OCI-LY3 (cell line): Measurements from ENCODE around the gene TRIO.

Experiments
- CTCF ChIP-seq: fragments of 200-600, 300-600 bp; sonication (generic); IDR thresholded peaks from 2 replicates; pipeline ENCODE4 v1.5.1; 2014; ENCODE audit warnings: antibody characterized with exemption, low read length, low read depth
- EZH2phosphoT487 ChIP-seq: fragments of 200-600 bp; shearing (Covaris generic); IDR thresholded peaks from 2 replicates; pipeline ENCODE4 v1.6.1; 2018; ENCODE audit warnings: antibody characterized with exemption, mixed run types, low read depth

- TF ChIP-seq CTCF (no peak), EZH2phosphoT487 (no peak)
Observed at GRCh38 chr5:14356305-14356704, 213.2 kb downstream of the TRIO start.
